ENCODE data around the gene GLP2R.

Gene GLP2R

DNA sequence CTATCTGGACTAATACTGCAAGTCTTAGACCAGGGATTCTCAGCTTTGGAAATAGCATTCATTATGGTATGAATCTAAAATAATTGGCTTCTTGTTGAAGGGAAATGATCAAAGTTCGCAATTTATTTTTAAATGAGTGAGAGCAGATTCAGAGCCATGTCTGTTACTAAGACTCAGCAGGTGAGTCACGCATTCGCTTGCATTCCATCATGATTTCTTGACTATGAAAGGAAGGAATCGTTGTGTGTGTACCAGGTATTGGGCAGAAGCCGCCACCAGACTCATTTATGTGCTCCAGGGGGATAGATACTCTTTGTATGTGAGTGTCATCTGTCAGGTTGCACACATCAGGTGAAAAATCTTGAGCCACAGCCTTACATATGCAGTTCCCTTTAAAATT, 14.6 kb upstream of the GLP2R start:
- Histone ChIP-seq H3K9me2 (replicated peaks; ENCODE audit: insufficient read depth, low read length) (no peaks in the 10 kb centered on the region), H3K9ac (ENCODE audit: low read length) (no peak overlapping the region), H3K79me2 (ENCODE audit: insufficient read depth, low read length) (no peaks in the 10 kb centered on the region), H4K20me1 (ENCODE audit: low read depth, low read length) (no peaks in the 10 kb centered on the region), H3K4me2 (ENCODE audit: low read depth, low read length, poor library complexity, severe bottlenecking) (no peak overlapping the region), H3K36me3 (ENCODE audit: low read length) (no peaks in the 10 kb centered on the region), H2AFZ (ENCODE audit: low read depth, low read length, severe bottlenecking) (no peak overlapping the region), H3K4me3 (ENCODE audit: insufficient read depth, low read length, poor library complexity, severe bottlenecking) (no peak overlapping the region), H3K27ac (ENCODE audit: low read depth, low read length) (no peak overlapping the region), H3K27me3 (ENCODE audit: low read length) (no peaks in the 10 kb centered on the region), H3K9me3 (ENCODE audit: insufficient read depth, low read length) (no peaks in the 10 kb centered on the region), H3F3A (ENCODE audit: insufficient read depth) (no peaks in the 10 kb centered on the region)
- TF ChIP-seq, protein P1, sequence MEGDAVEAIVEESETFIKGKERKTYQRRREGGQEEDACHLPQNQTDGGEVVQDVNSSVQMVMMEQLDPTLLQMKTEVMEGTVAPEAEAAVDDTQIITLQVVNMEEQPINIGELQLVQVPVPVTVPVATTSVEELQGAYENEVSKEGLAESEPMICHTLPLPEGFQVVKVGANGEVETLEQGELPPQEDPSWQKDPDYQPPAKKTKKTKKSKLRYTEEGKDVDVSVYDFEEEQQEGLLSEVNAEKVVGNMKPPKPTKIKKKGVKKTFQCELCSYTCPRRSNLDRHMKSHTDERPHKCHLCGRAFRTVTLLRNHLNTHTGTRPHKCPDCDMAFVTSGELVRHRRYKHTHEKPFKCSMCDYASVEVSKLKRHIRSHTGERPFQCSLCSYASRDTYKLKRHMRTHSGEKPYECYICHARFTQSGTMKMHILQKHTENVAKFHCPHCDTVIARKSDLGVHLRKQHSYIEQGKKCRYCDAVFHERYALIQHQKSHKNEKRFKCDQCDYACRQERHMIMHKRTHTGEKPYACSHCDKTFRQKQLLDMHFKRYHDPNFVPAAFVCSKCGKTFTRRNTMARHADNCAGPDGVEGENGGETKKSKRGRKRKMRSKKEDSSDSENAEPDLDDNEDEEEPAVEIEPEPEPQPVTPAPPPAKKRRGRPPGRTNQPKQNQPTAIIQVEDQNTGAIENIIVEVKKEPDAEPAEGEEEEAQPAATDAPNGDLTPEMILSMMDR (IDR thresholded peaks at IDR 0.05; ENCODE audit: insufficient read depth, low read length, poor library complexity, severe bottlenecking): no peak
- no peak for TF ChIP-seq EZH2phosphoT487 (conservative IDR thresholded peaks at IDR 0.05; ENCODE audit: low read length)

DNA sequence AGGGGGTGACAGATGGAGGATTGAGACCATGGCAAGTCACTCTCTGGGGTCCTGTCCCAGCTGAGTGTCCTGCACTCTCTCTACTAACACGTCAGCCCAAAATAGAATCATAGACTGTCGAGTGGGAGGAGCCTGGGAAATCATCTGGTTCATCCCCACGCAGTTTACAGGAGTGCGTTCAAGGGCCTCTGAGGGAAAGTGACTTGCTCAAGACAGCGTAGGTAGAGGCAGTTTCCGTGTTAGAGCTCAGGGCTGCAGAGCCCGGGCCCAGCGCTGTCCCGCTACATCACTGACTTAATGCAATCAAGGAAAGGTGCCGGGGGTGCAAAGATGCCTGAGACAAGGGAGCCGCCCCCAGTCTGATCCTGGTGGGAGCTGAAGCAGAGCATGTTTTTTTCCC, 14.2 kb upstream of the GLP2R start:
- H3K4me2 ChIP-seq (ENCODE audit: low read depth, low read length, poor library complexity, severe bottlenecking): no peak overlapping the region
- H4K20me1 ChIP-seq (ENCODE audit: low read depth, low read length): no peaks in the 10 kb centered on the region
- no peak overlapping the region for H3K9ac ChIP-seq (ENCODE audit: low read length)
- no peaks in the 10 kb centered on the region for H3K36me3 ChIP-seq (ENCODE audit: low read length)
- no peaks in the 10 kb centered on the region for H3F3A ChIP-seq (ENCODE audit: insufficient read depth)
- no peak overlapping the region for H3K27ac ChIP-seq (ENCODE audit: low read depth, low read length)
- no peaks in the 10 kb centered on the region for H3K27me3 ChIP-seq (ENCODE audit: low read length)
- no peak overlapping the region for H3K4me3 ChIP-seq (ENCODE audit: insufficient read depth, low read length, poor library complexity, severe bottlenecking)
- no peak overlapping the region for H2AFZ ChIP-seq (ENCODE audit: low read depth, low read length, severe bottlenecking)
- H3K9me2 ChIP-seq (replicated peaks; ENCODE audit: insufficient read depth, low read length): no peaks in the 10 kb centered on the region
- TF ChIP-seq EZH2phosphoT487 (conservative IDR thresholded peaks at IDR 0.05; ENCODE audit: low read length): no peak
- TF ChIP-seq, protein P1 (IDR thresholded peaks at IDR 0.05; ENCODE audit: insufficient read depth, low read length, poor library complexity, severe bottlenecking): no peak
- H3K9me3 ChIP-seq (ENCODE audit: insufficient read depth, low read length): no peaks in the 10 kb centered on the region
- H3K79me2 ChIP-seq (ENCODE audit: insufficient read depth, low read length): no peaks in the 10 kb centered on the region

DNA sequence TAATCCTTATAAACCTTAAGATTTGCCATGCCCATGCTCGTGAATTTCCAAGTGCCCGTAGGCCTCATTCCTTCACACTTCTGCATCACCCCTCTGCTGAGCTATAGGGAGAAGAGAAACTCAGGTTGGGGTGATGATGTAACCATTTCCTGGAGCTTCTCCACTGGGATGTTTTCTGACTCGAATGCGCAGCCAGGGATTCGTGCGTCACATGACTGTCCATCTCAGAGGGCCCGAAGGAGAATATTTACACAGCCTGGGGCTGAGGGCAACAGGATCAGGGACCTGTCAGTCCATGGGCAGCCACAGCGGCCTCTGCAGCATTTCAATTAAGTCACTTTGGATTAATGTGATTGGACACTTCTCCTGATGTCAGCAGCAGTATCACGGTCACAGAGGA, 12.6 kb upstream of the GLP2R start:
- H2AFZ ChIP-seq (ENCODE audit: low read depth, low read length, severe bottlenecking): no peak overlapping the region
- H3F3A ChIP-seq (ENCODE audit: insufficient read depth): no peaks in the 10 kb centered on the region
- H3K4me2 ChIP-seq (ENCODE audit: low read depth, low read length, poor library complexity, severe bottlenecking): no peak overlapping the region
- no peaks in the 10 kb centered on the region for H3K79me2 ChIP-seq (ENCODE audit: insufficient read depth, low read length)
- H3K9ac ChIP-seq (ENCODE audit: low read length): no peak overlapping the region
- no peak for TF ChIP-seq EZH2phosphoT487 (conservative IDR thresholded peaks at IDR 0.05; ENCODE audit: low read length)
- TF ChIP-seq, protein P1 (IDR thresholded peaks at IDR 0.05; ENCODE audit: insufficient read depth, low read length, poor library complexity, severe bottlenecking): no peak
- no peaks in the 10 kb centered on the region for H3K27me3 ChIP-seq (ENCODE audit: low read length)
- H3K36me3 ChIP-seq (ENCODE audit: low read length): no peaks in the 10 kb centered on the region
- no peaks in the 10 kb centered on the region for H3K9me2 ChIP-seq (replicated peaks; ENCODE audit: insufficient read depth, low read length)
- no peak overlapping the region for H3K27ac ChIP-seq (ENCODE audit: low read depth, low read length)
- no peak overlapping the region for H3K4me3 ChIP-seq (ENCODE audit: insufficient read depth, low read length, poor library complexity, severe bottlenecking)
- H3K9me3 ChIP-seq (ENCODE audit: insufficient read depth, low read length): no peaks in the 10 kb centered on the region
- H4K20me1 ChIP-seq (ENCODE audit: low read depth, low read length): no peaks in the 10 kb centered on the region
